Keratinocyte (primary cell): ENCODE data around the gene SETX. TPM values are rescaled to one million over a fixed set of nuclear protein-coding genes. Genes with fewer than 3 reads are reported as not detected.

Experiments
- DNase-seq: peaks from one replicate; pipeline ENCODE4 v3.0.0-alpha.2; 2011; ENCODE audit warnings: low read depth, missing footprints, low spot score
- FAIRE-seq: peaks from 2 replicates; lab custom pipeline; 2011; peaks lifted over from hg19 to GRCh38; lab: Jason Lieb, UNC
- H2AFZ ChIP-seq: 2 replicates; pipeline ENCODE4 v1.6.0; 2012; ENCODE audit warnings: low read length, control low read depth, inconsistent platforms; ENCODE audit not compliant: control insufficient read depth
- H3K27ac ChIP-seq: 2 replicates; pipeline ENCODE4 v1.5.1; 2011; ENCODE audit warnings: low read length; ENCODE audit not compliant: control insufficient read depth, insufficient read depth
- H3K27me3 ChIP-seq: 3 replicates; pipeline ENCODE4 v1.6.0; 2011; ENCODE audit warnings: low read length; ENCODE audit not compliant: control insufficient read depth, insufficient read depth; ENCODE audit errors: extremely low read depth
- H3K36me3 ChIP-seq, 2 experiments: 2 replicates in 1 of 2; 3 replicates in 1 of 2; pipeline ENCODE4 v1.5.1; 2011; ENCODE audit warnings: low read length in 2 of 2, mild to moderate bottlenecking in 1 of 2; ENCODE audit not compliant: control insufficient read depth in 2 of 2, insufficient read depth in 2 of 2; ENCODE audit errors: extremely low read depth in 1 of 2
- H3K4me1 ChIP-seq: 3 replicates; pipeline ENCODE4 v1.5.1; 2011; ENCODE audit warnings: low read length; ENCODE audit not compliant: control insufficient read depth, insufficient read depth; ENCODE audit errors: extremely low read depth
- H3K4me2 ChIP-seq: 3 replicates; pipeline ENCODE4 v1.6.0; 2011; ENCODE audit warnings: low read depth, low read length; ENCODE audit not compliant: control insufficient read depth, insufficient read depth; ENCODE audit errors: extremely low read depth
- H3K4me3 ChIP-seq, 3 experiments: fragments of 200-600 bp in 1 of 3; sonication (generic) in 1 of 3; 2 replicates in 2 of 3; 3 replicates in 1 of 3; pipeline ENCODE4 v1.5.1; 2011 to 2016; ENCODE audit warnings: low read length in 3 of 3, mild to moderate bottlenecking in 3 of 3, control low read depth in 2 of 3, inconsistent platforms in 1 of 3, low read depth in 1 of 3, mixed read lengths in 1 of 3, mixed run types in 1 of 3, moderate library complexity in 1 of 3; ENCODE audit not compliant: control insufficient read depth in 2 of 3, insufficient read depth in 2 of 3; ENCODE audit errors: extremely low read depth in 1 of 3
- H3K79me2 ChIP-seq: 2 replicates; pipeline ENCODE4 v1.6.0; 2012; ENCODE audit warnings: low read length; ENCODE audit not compliant: control insufficient read depth, insufficient read depth
- H3K9ac ChIP-seq: 3 replicates; pipeline ENCODE4 v1.6.0; 2011; ENCODE audit warnings: low read length; ENCODE audit not compliant: control insufficient read depth, insufficient read depth; ENCODE audit errors: extremely low read depth
- H3K9me1 ChIP-seq: 3 replicates; pipeline ENCODE4 v1.6.0; 2011; ENCODE audit warnings: low read length; ENCODE audit not compliant: control insufficient read depth, insufficient read depth; ENCODE audit errors: extremely low read depth
- H3K9me3 ChIP-seq: 2 replicates; pipeline ENCODE4 v1.5.1; 2012; ENCODE audit warnings: low read depth, low read length; ENCODE audit not compliant: control insufficient read depth
- H4K20me1 ChIP-seq: 3 replicates; pipeline ENCODE4 v1.6.0; 2011; ENCODE audit warnings: low read length; ENCODE audit not compliant: control insufficient read depth, insufficient read depth; ENCODE audit errors: extremely low read depth
- CTCF ChIP-seq, 3 experiments: IDR thresholded peaks in 1 of 3; conservative IDR thresholded peaks in 1 of 3; optimal IDR thresholded peaks in 1 of 3; 2 replicates in 2 of 3; 3 replicates in 1 of 3; pipeline versions ENCODE3 to v1.5.1; 2011; ENCODE audit warnings: low read length in 3 of 3, mild to moderate bottlenecking in 3 of 3, moderate library complexity in 2 of 3, control low read depth in 1 of 3, inconsistent platforms in 1 of 3; ENCODE audit not compliant: insufficient read depth in 2 of 3; ENCODE audit errors: extremely low read depth in 1 of 3
- EZH2 ChIP-seq: IDR thresholded peaks from one replicate; pipeline ENCODE4 v1.6.1; 2012; ENCODE audit warnings: inconsistent platforms, mild to moderate bottlenecking, low read length, moderate library complexity
- dilution Hi-C: fragments of 300-500 bp; cut with MboI; formaldehyde crosslinking; loops from one replicate; pipeline ENCODE4 v1.7.0; 2020; ENCODE audit warnings: low sequenced_read_pairs; ENCODE audit not compliant: extremely low pct_ligation_motif_present
- polyA plus RNA-seq, 5 experiments: library from polyadenylated mRNA; depleted of rRNA in 3 of 5; stranded (reverse) in 3 of 5; stranded (forward) in 1 of 5; unstranded in 1 of 5; fragments of >200 nt; gene quantifications; 1 replicate in 1 of 5; 2 replicates in 3 of 5; 3 replicates in 1 of 5; pipeline versions ENCODE4 v1.2.1 to v1.2.3, GENCODE V29; 2011 to 2012; ENCODE audit warnings: missing spikeins in 2 of 5, low read depth in 1 of 5, low replicate concordance in 1 of 5

SETX gene
- polyA plus RNA-seq, 1 donor (not counting 4 experiments of a cell fraction or from before 2014, with no cell fraction given): 23.8 TPM

GRCh38 chr9:132350861-132351315, 3.9 kb downstream of the SETX start:
- no peak overlapping the region for H3K9ac ChIP-seq
- H3K4me3 ChIP-seq: no peak overlapping the region

GRCh38 chr9:132348676-132349075, 6.1 kb downstream of the SETX start:
- H3K27me3 ChIP-seq: no peaks in the 10 kb centered on the region
- H3K36me3 ChIP-seq: peaks cover 22 to 58% of the 10 kb centered on the region in 2 experiments
- H3K9me1 ChIP-seq: no peaks in the 10 kb centered on the region
- peaks cover 20% of the 10 kb centered on the region for H3K4me1 ChIP-seq
- no peak overlapping the region for H3K27ac ChIP-seq
- dilution Hi-C loops: no loop called here
- H3K9ac ChIP-seq: no peak overlapping the region
- FAIRE-seq (no peak), DNase-seq (no peak)
- H3K79me2 ChIP-seq: peaks cover 38% of the 10 kb centered on the region
- TF ChIP-seq CTCF (optimal IDR thresholded peaks at IDR 0.05 in 1 of 3, IDR thresholded peaks at IDR 0.05 in 1 of 3, conservative IDR thresholded peaks at IDR 0.05 in 1 of 3; ENCODE audit: extremely low read depth in 1 of 3, insufficient read depth in 2 of 3, low read length in 3 of 3) (no peak), EZH2 (no peak)
- H4K20me1 ChIP-seq: no peaks in the 10 kb centered on the region
- no peak overlapping the region for H3K4me3 ChIP-seq
- H2AFZ ChIP-seq: no peak overlapping the region
- no peak overlapping the region for H3K4me2 ChIP-seq
- H3K9me3 ChIP-seq: no peaks in the 10 kb centered on the region

More at GRCh38 chr9:132350861-132351315, 3.9 kb downstream of the SETX start:
- peak overlapping the region; percentile 53 for H3K27ac ChIP-seq
- H3K9me3 ChIP-seq: no peaks in the 10 kb centered on the region
- peak overlapping the region; percentile 54 for H3K4me2 ChIP-seq
- no peak for DNase-seq
- dilution Hi-C loops: no loop called here
- no peaks in the 10 kb centered on the region for H3K27me3 ChIP-seq
- H3K9me1 ChIP-seq: no peaks in the 10 kb centered on the region
- no peak for TF ChIP-seq CTCF (optimal IDR thresholded peaks at IDR 0.05 in 1 of 3, IDR thresholded peaks at IDR 0.05 in 1 of 3, conservative IDR thresholded peaks at IDR 0.05 in 1 of 3; ENCODE audit: extremely low read depth in 1 of 3, insufficient read depth in 2 of 3, low read length in 3 of 3)
- H3K4me1 ChIP-seq: peaks cover 22% of the 10 kb centered on the region
- H3K36me3 ChIP-seq: peaks cover 14 to 41% of the 10 kb centered on the region in 2 experiments
- H3K79me2 ChIP-seq: peaks cover 47% of the 10 kb centered on the region
- no peaks in the 10 kb centered on the region for H4K20me1 ChIP-seq
- no peak for FAIRE-seq
- H2AFZ ChIP-seq: no peak overlapping the region
